GM12878 (cell line): ENCODE measurements around the gene KDM4C. TPM values are rescaled to one million over a fixed set of nuclear protein-coding genes. Genes with fewer than 3 reads are reported as not detected.

Experiments used
- ATAC-seq: fragments of 200-7000 bp; cut with Tn5 transposase; 3 replicates; pipeline ENCODE4 v1.9.1; 2020; ENCODE audit warnings: mild to moderate bottlenecking, moderate library complexity
- BruUV-seq: library from RNA; stranded (reverse); fragments of 400-500 nt; replicated peaks from 2 replicates; lab custom pipeline; 2021; lab: Mats Ljungman, UMichigan
- CTCF ChIA-PET: fragments of 300-600 bp; sonication (Branson Sonifier 250); formaldehyde crosslinking; extraction: SDS; loops from one replicate; lab custom pipeline; 2021; ENCODE audit warnings: inconsistent platforms; lab: Yijun Ruan, JAX
- POLR2A ChIA-PET: fragments of 350-600 bp; formaldehyde crosslinking; extraction: SDS; loops from one replicate; lab custom pipeline; 2021; ENCODE audit warnings: inconsistent platforms; lab: Charles Lee
- RAD21 ChIA-PET: fragments of 300-600 bp; sonication (Branson Sonifier 250); formaldehyde crosslinking; loops from one replicate; lab custom pipeline; 2023; ENCODE audit warnings: antibody characterized with exemption; ENCODE audit not compliant: unreplicated experiment; lab: Charles Lee
- SMC1A ChIA-PET: fragments of 300-600 bp; sonication (Branson Sonifier 250); formaldehyde crosslinking; loops from one replicate; lab custom pipeline; 2023; ENCODE audit not compliant: unreplicated experiment, uncharacterized antibody; lab: Charles Lee
- DNase-seq: peaks from one replicate; pipeline ENCODE4 v3.0.0-alpha.2; 2011; ENCODE audit warnings: low read depth, low spot score
- FAIRE-seq: peaks from 3 replicates; lab custom pipeline; 2011; peaks lifted over from hg19 to GRCh38; lab: Jason Lieb, UNC
- H2AFZ ChIP-seq: 2 replicates; pipeline ENCODE4 v1.6.0; 2011; ENCODE audit warnings: low read depth, low read length, control low read depth; ENCODE audit not compliant: control insufficient read depth
- H3K27ac ChIP-seq: 2 replicates; pipeline ENCODE4 v1.5.1; 2011; ENCODE audit warnings: control low read depth; ENCODE audit not compliant: control insufficient read depth, insufficient read depth
- H3K27me3 ChIP-seq, 2 experiments: replicated peaks in 1 of 2; 2 replicates each; pipeline versions ENCODE4 v1.6.0 to v1.6.1; 2011; ENCODE audit warnings: low read length in 1 of 2; ENCODE audit not compliant: control insufficient read depth in 2 of 2, insufficient read depth in 2 of 2
- H3K36me3 ChIP-seq, 2 experiments: 2 replicates each; pipeline ENCODE4 v1.5.1; 2011; ENCODE audit warnings: low read length in 1 of 2; ENCODE audit not compliant: control insufficient read depth in 2 of 2, insufficient read depth in 2 of 2
- H3K4me1 ChIP-seq: 2 replicates; pipeline ENCODE4 v1.6.1; 2011; ENCODE audit warnings: mild to moderate bottlenecking, low read length, moderate library complexity, mixed read lengths; ENCODE audit not compliant: control insufficient read depth, insufficient read depth
- H3K4me2 ChIP-seq: 2 replicates; pipeline ENCODE4 v1.6.0; 2011; ENCODE audit warnings: control low read depth; ENCODE audit not compliant: control insufficient read depth, insufficient read depth
- H3K4me3 ChIP-seq: fragments of 200-600 bp; sonication (generic); 2 replicates; pipeline ENCODE4 v1.5.1; 2016
- H3K79me2 ChIP-seq: 2 replicates; pipeline ENCODE4 v1.6.0; 2011; ENCODE audit warnings: low read length; ENCODE audit not compliant: control insufficient read depth, insufficient read depth
- H3K9ac ChIP-seq: 2 replicates; pipeline ENCODE4 v1.8.0; 2011; ENCODE audit warnings: low read length, control low read depth, mixed read lengths; ENCODE audit not compliant: control insufficient read depth, insufficient read depth
- H3K9me3 ChIP-seq: replicated peaks from 3 replicates; pipeline ENCODE4 v1.5.1; 2011; ENCODE audit warnings: mild to moderate bottlenecking, low read length; ENCODE audit not compliant: control insufficient read depth, insufficient read depth
- H4K20me1 ChIP-seq: 2 replicates; pipeline ENCODE4 v1.6.0; 2011; ENCODE audit not compliant: control insufficient read depth, insufficient read depth
- CBFB ChIP-seq: IDR thresholded peaks from 2 replicates; pipeline ENCODE4 v1.6.1; 2016; ENCODE audit warnings: antibody characterized with exemption, low read depth
- CREM ChIP-seq: IDR thresholded peaks from 2 replicates; pipeline ENCODE4 v1.6.1; 2014; ENCODE audit warnings: antibody characterized with exemption, low read depth
- ETV6 ChIP-seq, 2 experiments: fragments of 450-650 bp in 1 of 2; IDR thresholded peaks in 1 of 2; conservative IDR thresholded peaks in 1 of 2; 2 replicates each; pipeline ENCODE4 v1.6.1; 2014; ENCODE audit warnings: antibody characterized with exemption in 1 of 2, borderline replicate concordance in 1 of 2, low read depth in 1 of 2, mild to moderate bottlenecking in 1 of 2, moderate library complexity in 1 of 2
- FOXK2 ChIP-seq: fragments of 450-650 bp; IDR thresholded peaks from 2 replicates; pipeline ENCODE4 v1.6.1; 2017; ENCODE audit warnings: mild to moderate bottlenecking, moderate library complexity
- JUNB ChIP-seq: IDR thresholded peaks from 2 replicates; pipeline ENCODE4 v1.6.1; 2016; ENCODE audit warnings: antibody characterized with exemption, mild to moderate bottlenecking
- LARP7 ChIP-seq: fragments of 450-650 bp; IDR thresholded peaks from 2 replicates; pipeline ENCODE4 v1.6.1; 2017; ENCODE audit warnings: mild to moderate bottlenecking
- NR2F1 ChIP-seq: fragments of 450-650 bp; conservative IDR thresholded peaks from 2 replicates; pipeline ENCODE4 v1.6.1; 2017; ENCODE audit warnings: mild to moderate bottlenecking
- SMARCA5 ChIP-seq: fragments of 450-650 bp; IDR thresholded peaks from 2 replicates; pipeline ENCODE4 v1.6.1; 2017; ENCODE audit warnings: mild to moderate bottlenecking
- TCF12 ChIP-seq: IDR thresholded peaks from 2 replicates; pipeline ENCODE4 v1.6.1; 2011; ENCODE audit warnings: low read depth, mild to moderate bottlenecking, low read length
- USF2 ChIP-seq: IDR thresholded peaks from 2 replicates; pipeline ENCODE4 v1.6.1; 2011; ENCODE audit warnings: low read depth, low read length, improper control_type of control experiment, borderline replicate concordance
- ZNF384 ChIP-seq: IDR thresholded peaks from 2 replicates; pipeline ENCODE4 v1.6.1; 2012; ENCODE audit warnings: low read depth, mild to moderate bottlenecking, low read length, improper control_type of control experiment, borderline replicate concordance
- WGBS: methylation state at CpG from one replicate; pipeline ENCODE4 v1.1.6; 2016; ENCODE audit warnings: low lambda C conversion rate; ENCODE audit not compliant: insufficient replicate concordance, insufficient coverage; ENCODE audit errors: missing lambda C conversion rate; 5-methylcytosine and 5-hydroxymethylcytosine counted together
- in situ Hi-C: fragments of 300-500 bp; cut with MboI; formaldehyde crosslinking; loops from 9 replicates; pipeline ENCODE4 v1.14.3; 2018; ENCODE audit warnings: mixed read lengths
- intact Hi-C: fragments of 100-400 bp; cut with micrococcal nuclease; formaldehyde crosslinking; loops from one replicate; pipeline ENCODE4 v1.14.2; 2022; ENCODE audit not compliant: unreplicated experiment
- polyA plus RNA-seq, 11 experiments: library from polyadenylated mRNA; depleted of rRNA in 4 of 11; unstranded in 6 of 11; stranded (reverse) in 5 of 11; fragments of >200 nt; fragmentation: Nextera tagmentation in 4 of 11; fragmentation: Illumina TruSeq in 1 of 11; extraction: Ambion mirVana in 4 of 11; extraction: Trizol in 1 of 11; gene quantifications; 1 replicate in 1 of 11; 2 replicates in 10 of 11; pipeline versions ENCODE4 v1.2.1 to v1.2.3, GENCODE V29; 2011 to 2016; ENCODE audit warnings: inconsistent platforms in 2 of 11, missing spikeins in 2 of 11, low read depth in 1 of 11
- total RNA-seq, 4 experiments: library from RNA; depleted of rRNA in 3 of 4; stranded (reverse); fragments of >200 nt in 3 of 4; fragmentation: Illumina TruSeq in 1 of 4; extraction: Trizol in 1 of 4; gene quantifications; 2 replicates each; pipeline versions ENCODE4 v1.2.1 to v1.2.3, GENCODE V29; 2013 to 2021

KDM4C gene
- total and polyA plus RNA-seq, 10 of the 15 experiments (the other 5 are each of a cell fraction or from before 2014, with no cell fraction given), result 6.8 to 41.2 (median 20.1) TPM

- over 99% methylated on average over 8 of the region's 8 CpGs for WGBS
- SMC1A ChIA-PET, result interaction anchor here (1.0 to 1.6 kb wide), 2 partner anchors 18 to 254 kb away, joined by 3 to 4 read pairs; no protein-coding TSS in a partner anchor
- in situ Hi-C loops, result no loop called here
Observed at GRCh38 chr9:6845128-6845826, 87.5 kb downstream of the KDM4C start.

GRCh38 chr9:6845880-6846279, 88.1 kb downstream of the KDM4C start:
- RAD21 ChIA-PET, result no interaction called here
- no TSS peak for BruUV-seq
- no peaks in the 10 kb centered on the region for H3K27me3 ChIP-seq
- no peaks in the 10 kb centered on the region for H3K79me2 ChIP-seq
- POLR2A ChIA-PET, result interaction anchor here (0.6 to 1.5 kb wide), 2 partner anchors 9 to 130 kb away, joined by 3 to 7 read pairs; no protein-coding TSS in a partner anchor
- FAIRE-seq (no peak), ATAC-seq (no peak), DNase-seq (no peak)
- H3K9me3 ChIP-seq, result no peaks in the 10 kb centered on the region
- intact Hi-C loops, result no loop called here
- H3K4me2 ChIP-seq, result no peak overlapping the region
- CTCF ChIA-PET, result interaction anchor here (1.1 to 1.2 kb wide), 2 partner anchors 9 to 18 kb away, joined by 3 to 4 read pairs; no protein-coding TSS in a partner anchor
- 100% methylated on average over 2 of the region's 2 CpGs for WGBS
- no peak overlapping the region for H3K9ac ChIP-seq
- peaks cover 0 to 1% of the 10 kb centered on the region in 2 experiments; a peak in 1 of 4 replicates for H3K36me3 ChIP-seq
- H2AFZ ChIP-seq, result no peak overlapping the region
- no peak for TF ChIP-seq CBFB
- no peak for TF ChIP-seq USF2
- TF ChIP-seq JUNB, result no peak
- TF ChIP-seq NR2F1, result no peak
- TF ChIP-seq ETV6 (conservative IDR thresholded peaks at IDR 0.05 in 1 of 2, IDR thresholded peaks at IDR 0.05 in 1 of 2; ENCODE audit: borderline replicate concordance in 1 of 2, low read depth in 1 of 2), result no peak
- no peak for TF ChIP-seq LARP7
- TF ChIP-seq FOXK2, result no peak
- no peak overlapping the region for H3K27ac ChIP-seq
- H3K4me1 ChIP-seq, result no peaks in the 10 kb centered on the region
- H3K4me3 ChIP-seq, result no peak overlapping the region
- H4K20me1 ChIP-seq, result no peaks in the 10 kb centered on the region
- SMC1A ChIA-PET, result interaction anchor here (1.0 to 1.6 kb wide), 2 partner anchors 19 to 254 kb away, joined by 3 to 4 read pairs; no protein-coding TSS in a partner anchor
- in situ Hi-C loops, result no loop called here

More at GRCh38 chr9:6845128-6845826, 87.5 kb downstream of the KDM4C start:
- ChIA-PET CTCF (no interaction called here), RAD21 (no interaction called here), POLR2A (no interaction called here)
- ATAC-seq (no peak), FAIRE-seq (no peak), DNase-seq (no peak)
- H3K9me3 ChIP-seq, result no peaks in the 10 kb centered on the region
- intact Hi-C loops, result no loop called here
- no peaks in the 10 kb centered on the region for H3K79me2 ChIP-seq
- H3K4me3 ChIP-seq, result no peak overlapping the region
- TF ChIP-seq ZNF384 (no peak), TCF12 (no peak), SMARCA5 (no peak), CREM (no peak)
- no peaks in the 10 kb centered on the region for H4K20me1 ChIP-seq
- H3K36me3 ChIP-seq, result no peaks in the 10 kb centered on the region
- BruUV-seq, result no TSS peak
- H2AFZ ChIP-seq, result no peak overlapping the region
- no peak overlapping the region for H3K4me2 ChIP-seq
- H3K27me3 ChIP-seq, result no peaks in the 10 kb centered on the region
- H3K27ac ChIP-seq, result no peak overlapping the region
- H3K9ac ChIP-seq, result no peak overlapping the region
- H3K4me1 ChIP-seq, result no peaks in the 10 kb centered on the region
